HG02870 (cell line): Measurements from ENCODE around the gene SRC.

Experiments used
- ATAC-seq: cut with Tn5 transposase; IDR thresholded peaks from one replicate; pipeline ENCODE4 v1.9.1; 2021; ENCODE audit warnings: mild to moderate bottlenecking, moderate library complexity; ENCODE audit not compliant: unreplicated experiment

The SRC gene

DNA sequence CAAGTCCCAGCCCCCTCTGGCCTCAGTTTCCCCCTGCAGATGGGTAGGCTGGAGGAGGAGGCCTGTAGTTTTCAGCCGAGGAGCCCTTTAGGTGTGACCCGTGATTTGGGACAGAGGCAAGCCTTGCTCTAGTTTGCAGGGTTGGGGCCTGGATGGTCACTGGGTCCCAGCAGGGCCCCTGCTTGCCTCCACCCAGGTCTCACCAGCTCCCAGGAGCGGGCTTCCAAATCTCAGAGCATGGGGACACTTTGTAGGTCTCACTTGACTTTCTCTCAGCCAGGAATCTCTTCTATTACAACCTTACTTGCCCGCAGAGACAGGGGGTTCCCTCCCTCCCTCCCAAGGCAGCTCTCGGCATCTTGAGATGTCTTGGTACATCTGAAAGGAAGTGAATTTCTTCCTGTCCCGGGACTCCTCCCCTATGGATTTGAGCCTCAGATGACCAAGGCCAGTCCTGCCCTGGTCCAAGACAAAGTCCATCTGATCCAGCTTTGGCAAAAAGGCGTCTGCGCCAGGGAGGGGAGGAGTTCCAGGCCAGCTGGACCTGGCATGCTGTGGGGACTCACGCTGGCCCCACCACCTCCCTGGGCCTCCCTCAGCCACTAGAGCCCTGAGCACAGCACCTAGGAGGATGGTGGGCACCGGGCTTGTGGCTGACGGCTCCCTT, 47.4 kb downstream of the SRC start:
- no peak for ATAC-seq

DNA sequence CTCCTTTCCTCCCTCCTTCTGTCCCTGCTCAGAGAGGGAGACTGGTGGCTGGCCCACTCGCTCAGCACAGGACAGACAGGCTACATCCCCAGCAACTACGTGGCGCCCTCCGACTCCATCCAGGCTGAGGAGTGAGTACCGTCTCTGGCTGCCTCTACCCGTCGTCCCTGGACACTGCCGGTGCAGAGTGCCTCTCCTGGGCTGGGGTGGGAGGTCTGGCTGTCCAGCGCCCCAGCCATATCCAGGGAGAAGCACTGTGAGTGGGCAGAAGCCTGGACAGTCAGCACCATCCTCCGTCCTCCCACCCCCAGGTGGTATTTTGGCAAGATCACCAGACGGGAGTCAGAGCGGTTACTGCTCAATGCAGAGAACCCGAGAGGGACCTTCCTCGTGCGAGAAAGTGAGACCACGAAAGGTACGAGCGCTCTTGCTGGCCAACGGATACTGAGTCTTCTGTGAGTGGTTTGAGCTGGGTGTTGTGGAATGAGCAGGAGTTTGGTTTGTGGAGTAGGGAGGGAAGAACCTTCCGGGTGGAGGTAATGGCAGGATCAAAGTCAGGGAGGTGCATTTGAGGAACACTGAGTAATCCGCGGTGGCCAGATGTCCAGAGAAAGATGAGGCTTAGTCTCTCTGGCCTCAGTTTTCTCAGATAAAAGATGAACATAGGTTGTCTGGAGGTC, 48.1 kb downstream of the SRC start:
- no peak for ATAC-seq

DNA sequence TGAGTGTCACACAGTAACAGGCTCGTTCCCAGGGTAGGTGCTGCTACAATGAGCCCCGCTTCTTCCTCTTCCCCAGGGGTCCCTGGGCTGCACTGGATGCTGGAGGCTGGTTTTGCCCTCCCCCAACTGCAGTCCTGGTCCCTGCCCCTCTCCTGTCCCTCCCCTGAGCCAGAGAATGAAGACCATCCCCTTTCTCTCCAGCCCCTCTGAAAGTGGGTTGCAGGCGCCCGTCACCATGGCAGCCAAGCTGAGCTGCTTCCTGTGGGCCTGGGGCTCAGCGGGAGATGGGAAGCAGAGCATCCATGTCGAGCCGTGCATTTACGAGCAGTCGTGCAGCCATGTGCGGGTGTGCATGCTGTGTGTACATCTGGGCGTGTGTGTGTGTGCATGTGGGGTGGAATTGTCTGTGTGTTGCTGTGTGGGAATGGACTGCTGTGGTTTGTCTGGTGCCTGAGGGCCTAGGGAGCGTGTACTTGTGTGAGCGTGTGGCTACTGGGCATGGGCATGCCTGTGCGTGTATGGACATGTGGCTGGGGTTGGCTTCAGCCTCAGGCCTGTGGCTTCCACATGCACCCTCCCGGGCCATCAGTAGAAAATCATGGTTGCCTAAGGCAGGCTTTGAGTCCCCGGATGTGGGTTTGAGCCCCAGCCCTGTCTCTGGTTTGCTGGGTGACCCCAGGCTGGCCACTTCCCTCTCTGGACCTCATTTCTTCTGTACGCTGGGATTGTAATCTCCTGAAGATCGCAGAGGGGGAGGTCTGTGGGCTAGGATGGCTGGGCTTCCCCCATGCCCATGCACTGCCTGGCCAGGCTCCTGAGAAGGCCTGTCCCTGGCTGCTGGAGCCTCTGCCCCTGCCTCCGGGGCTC, 48.8 kb downstream of the SRC start:
- ATAC-seq = no peak

DNA sequence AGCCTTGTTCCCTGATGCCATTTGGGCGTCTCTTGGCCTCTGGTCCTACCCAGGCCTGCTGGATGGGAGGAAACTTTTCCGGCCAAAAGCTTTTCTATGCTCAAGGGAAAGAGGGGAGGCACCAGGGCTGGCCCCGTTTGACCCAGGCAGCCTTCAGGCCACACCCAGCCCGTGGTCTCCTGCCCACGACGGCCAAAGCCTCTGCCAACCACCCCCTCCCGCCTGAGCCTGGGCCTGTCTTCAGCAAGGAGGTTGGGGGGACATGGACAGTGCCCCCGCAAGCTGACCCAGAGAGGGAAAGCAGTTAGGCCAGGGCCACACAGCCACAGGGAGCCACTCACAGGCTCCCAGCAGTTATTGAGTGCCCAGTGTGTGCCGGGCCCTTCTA, 49.5 kb downstream of the SRC start:
- ATAC-seq = no peak

DNA sequence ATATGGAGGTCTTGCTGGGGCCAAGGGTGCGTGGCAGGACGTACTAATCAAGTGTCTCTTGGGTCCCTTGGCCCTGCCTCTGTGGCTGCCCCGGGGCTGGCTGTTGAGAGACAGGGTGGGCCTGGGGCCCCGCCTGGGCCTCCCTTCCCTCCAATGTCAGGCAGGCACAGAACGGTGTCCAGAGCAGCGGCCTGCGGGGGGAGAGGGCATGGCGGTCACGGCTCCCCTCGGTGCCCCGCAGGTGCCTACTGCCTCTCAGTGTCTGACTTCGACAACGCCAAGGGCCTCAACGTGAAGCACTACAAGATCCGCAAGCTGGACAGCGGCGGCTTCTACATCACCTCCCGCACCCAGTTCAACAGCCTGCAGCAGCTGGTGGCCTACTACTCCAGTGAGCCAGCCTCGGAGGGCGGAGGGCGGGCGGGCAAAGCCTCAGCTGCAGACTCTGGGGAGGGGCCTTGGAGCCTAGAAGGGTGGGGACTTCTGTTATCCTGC, 50.0 kb downstream of the SRC start:
- ATAC-seq = no peak

DNA sequence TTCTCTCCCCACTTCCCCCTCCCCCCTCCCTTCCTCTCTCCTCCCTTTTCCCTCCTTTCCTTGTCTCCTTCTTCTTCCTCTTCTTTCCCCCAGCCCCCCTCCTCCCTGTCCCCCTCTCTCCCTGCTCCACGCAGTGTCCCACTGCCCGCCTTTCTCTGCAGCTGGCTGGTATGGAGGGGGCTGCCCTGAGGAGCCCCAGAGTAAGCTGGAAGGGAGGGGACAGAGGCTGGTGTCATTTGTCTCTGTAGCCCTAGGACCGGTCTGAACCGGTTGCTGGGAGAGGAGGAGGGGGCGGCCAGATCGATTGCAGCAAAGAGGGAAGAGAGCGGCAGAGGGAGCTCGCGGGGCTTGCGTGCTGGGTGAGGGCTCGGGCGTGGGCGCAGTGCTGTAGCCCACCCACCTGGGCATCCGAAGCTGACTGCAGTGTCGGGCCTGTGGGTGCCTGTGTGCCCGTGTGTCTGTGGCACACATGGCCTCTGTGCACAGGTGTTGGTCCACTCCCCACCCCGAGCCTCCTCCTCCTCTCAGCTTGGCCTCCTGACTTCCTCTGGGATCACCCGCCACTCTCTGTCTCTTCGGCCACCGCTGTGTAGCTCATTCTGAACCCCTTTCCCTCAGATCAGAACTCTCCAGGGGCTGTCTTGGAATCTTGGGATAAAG, 50.6 kb downstream of the SRC start:
- ATAC-seq = no peak

DNA sequence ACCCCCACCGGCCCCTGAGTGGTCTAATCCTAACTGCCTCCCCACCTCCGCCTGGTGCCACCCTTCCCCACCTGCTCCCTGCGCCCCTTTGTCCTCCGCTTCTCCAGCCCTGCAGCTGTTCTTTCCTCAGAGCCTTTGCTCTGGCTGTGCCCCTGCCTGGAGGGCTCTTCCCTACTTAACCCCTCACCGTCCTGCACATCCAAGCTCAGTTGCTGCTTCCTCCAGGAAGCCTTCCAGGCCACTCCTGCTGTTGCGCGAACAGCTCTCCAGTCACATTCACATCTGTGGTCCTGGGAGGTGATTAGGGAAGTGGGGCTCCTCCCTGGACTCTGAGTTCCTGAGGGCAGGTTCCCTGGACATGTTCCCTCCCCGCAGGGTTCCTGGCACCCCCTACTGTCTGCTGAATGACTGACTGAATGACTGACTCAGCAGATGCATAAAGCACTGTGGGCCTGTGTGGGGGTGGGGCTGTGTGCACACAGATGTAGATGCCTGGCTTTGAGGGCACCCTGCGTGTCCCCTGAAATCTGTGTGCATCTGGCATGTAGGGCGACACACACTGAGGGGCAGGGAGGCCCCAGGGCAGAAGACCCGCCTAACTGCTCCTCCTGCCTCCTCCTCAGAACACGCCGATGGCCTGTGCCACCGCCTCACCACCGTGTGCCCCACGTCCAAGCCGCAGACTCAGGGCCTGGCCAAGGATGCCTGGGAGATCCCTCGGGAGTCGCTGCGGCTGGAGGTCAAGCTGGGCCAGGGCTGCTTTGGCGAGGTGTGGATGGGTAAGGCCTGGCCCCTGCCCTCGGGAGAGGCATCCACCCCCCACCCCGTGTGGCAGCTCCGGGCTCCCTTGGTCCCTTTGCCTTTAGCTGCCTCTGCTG, 51.4 kb downstream of the SRC start:
- no peak for ATAC-seq

DNA sequence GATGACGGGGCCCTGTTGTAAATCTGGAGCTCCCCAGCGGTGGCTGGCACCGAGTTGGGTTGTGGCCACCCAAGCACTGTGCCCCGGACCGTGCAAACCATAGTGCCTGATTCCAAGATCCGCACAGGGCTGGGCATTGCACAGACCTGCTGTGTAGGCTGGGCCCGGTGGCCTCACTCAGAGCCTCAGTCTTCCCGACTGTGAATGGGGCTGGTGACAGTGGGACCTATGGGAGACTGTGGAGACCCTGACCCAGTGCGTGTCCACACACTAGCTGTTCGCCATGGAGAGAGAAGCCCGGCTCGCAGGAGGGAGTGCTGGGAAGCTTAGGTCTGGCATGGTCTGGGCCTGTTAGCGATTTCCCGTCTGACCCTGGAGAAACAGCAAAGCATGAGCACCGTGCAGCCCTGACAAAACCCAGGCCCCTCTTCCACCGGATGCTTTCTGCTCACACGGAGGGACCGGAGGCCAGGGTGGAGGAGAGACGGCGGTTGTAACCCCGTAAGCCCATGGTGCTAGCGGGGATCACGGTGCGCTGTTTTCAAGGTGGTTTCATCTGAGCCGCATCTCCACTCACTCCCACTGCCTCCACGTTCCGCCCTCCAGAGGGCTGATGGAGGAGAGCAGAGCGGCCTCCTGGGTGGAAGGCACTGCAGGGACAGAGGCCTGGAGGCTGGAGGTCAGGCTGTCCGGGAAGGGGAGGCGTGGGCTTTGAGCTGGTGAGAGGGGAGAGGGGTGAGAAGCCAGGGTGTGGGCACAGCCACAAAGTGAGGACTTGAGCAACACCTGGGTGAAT, 52.2 kb downstream of the SRC start:
- ATAC-seq = no peak

DNA sequence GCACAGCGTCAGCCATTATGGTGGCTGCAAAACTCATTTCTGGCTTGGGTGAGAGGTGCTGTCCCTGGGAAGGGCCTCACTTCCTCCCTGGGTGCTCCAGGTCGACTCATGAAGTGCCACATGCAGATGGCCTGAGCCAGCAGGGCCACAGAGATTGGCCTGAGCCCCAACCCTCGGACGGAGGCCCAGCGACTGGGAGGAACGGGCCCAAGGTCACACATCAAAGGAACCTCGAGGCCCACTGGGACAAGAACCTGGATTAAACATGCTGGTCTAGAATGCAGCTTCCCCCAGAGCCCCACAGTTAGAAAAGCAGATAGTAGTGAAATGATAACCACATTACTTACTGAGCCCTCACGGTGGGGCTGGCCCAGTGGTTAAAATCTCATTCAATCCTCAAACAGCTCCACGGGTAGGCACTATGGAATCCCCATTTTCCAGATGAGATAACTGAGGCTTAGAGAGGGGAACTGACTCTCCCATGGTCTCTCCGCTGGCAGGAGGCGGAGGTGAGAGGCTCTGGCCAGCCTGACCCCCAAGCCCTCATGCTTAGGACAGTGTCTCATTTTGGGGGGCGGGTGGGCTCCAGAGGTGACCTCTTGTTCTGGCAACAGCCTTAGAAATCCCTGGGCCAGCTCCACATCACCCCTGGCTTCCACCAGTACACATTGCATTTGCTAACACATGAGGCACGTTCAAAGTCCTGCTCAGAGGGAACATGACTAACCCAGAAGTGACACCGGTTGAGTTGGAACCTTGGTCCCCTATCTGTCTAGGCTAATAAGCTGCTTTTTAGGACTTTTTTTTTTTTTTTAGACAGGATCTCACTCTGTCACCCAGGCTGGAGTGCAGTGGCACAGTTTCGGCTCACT, 53.0 kb downstream of the SRC start:
- no peak for ATAC-seq

DNA sequence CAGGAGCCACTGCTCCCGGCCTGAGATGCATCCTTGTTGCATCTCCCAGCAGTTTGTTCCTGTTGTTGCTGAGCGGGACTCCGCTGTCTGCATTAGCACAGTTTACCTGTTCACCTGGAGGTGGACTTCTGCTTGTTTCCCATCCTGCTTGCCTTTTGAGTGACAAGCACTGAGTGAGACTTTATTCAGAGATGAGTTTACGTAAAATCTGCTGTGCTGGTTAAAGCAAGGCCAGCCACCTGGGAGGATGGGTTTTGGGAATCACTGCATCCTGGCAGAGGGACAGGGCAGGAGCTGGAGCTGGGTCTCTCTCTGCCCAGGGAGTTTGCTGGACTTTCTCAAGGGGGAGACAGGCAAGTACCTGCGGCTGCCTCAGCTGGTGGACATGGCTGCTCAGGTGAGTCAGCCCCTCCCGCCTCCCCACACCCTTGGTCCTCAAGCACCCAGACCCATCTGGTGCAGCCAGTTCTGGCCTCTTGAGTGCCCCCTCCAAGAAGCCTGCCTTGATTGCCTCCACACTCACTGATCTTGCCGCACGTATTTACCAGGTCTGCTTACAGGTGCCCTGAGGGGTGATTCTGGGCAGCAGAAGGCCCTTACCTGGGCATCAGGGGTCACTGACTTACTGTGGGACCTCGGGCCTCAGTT, 55.5 kb downstream of the SRC start:
- ATAC-seq = no peak

DNA sequence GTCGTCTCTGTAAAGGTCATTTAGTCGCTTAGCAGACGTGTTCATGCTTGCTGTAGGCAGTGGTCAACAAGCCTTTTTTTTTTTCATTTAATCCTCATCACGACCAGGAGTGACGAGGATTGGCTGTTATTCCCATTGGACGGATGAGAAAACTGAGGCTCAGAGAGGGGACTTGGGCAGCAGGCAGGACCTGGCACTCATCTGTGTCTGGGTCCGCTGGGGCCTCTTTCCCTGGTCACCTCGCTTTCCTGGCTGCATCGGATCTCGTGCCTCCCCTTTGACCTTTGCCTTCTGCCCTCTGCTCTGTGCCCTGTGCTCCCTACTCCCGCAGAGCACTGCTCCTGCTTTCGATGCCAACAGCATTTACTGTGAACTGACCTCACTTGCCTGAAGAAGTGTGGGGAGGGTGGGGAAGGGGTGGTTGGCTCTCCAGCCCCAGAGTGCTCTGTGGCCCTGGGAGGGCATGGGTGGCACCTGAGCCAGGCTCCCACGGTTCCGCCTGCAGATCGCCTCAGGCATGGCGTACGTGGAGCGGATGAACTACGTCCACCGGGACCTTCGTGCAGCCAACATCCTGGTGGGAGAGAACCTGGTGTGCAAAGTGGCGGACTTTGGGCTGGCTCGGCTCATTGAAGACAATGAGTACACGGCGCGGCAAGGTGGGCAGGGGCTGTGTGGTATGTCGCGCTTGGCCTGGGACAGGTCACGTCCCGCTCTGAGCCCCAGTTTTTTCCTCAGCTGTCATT, 56.2 kb downstream of the SRC start:
- ATAC-seq = no peak

DNA sequence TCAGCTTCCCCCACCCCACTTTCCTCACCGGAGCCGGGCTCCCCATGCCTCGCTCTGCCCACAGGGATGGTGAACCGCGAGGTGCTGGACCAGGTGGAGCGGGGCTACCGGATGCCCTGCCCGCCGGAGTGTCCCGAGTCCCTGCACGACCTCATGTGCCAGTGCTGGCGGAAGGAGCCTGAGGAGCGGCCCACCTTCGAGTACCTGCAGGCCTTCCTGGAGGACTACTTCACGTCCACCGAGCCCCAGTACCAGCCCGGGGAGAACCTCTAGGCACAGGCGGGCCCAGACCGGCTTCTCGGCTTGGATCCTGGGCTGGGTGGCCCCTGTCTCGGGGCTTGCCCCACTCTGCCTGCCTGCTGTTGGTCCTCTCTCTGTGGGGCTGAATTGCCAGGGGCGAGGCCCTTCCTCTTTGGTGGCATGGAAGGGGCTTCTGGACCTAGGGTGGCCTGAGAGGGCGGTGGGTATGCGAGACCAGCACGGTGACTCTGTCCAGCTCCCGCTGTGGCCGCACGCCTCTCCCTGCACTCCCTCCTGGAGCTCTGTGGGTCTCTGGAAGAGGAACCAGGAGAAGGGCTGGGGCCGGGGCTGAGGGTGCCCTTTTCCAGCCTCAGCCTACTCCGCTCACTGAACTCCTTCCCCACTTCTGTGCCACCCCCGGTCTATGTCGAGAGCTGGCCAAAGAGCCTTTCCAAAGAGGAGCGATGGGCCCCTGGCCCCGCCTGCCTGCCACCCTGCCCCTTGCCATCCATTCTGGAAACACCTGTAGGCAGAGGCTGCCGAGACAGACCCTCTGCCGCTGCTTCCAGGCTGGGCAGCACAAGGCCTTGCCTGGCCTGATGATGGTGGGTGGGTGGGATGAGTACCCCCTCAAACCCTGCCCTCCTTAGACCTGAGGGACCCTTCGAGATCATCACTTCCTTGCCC, 57.4 kb downstream of the SRC start:
- ATAC-seq = no peak

DNA sequence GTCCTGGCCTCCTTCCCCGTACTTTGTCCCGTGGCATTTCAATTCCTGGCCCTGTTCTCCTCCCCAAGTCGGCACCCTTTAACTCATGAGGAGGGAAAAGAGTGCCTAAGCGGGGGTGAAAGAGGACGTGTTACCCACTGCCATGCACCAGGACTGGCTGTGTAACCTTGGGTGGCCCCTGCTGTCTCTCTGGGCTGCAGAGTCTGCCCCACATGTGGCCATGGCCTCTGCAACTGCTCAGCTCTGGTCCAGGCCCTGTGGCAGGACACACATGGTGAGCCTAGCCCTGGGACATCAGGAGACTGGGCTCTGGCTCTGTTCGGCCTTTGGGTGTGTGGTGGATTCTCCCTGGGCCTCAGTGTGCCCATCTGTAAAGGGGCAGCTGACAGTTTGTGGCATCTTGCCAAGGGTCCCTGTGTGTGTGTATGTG, 58.5 kb downstream of the SRC start:
- ATAC-seq = no peak

DNA sequence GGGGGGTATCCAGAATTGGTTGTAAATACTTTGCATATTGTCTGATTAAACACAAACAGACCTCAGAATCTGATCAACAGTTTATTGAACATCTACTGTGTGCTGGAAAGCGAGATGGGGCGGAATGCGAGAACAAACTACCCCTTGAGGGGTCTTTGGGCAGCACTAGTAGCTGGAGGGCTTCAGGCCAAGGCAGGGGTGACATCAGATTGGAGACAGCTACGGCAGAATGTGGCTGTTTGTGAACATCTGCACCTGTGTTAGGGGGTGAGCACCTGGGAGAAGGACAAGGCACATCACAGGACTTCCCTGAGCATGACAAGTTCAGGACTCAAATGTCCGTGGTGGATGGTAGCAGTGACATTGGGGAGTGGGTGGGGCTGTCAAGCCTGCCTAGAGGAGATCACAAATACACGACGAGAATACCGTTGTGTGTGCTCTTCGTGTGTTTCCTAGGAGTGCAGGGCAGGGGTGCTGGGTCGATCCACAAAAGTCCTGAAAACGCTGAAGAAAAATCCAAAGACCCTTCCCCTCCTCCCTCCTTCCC, 59.5 kb downstream of the SRC start:
- ATAC-seq = no peak

DNA sequence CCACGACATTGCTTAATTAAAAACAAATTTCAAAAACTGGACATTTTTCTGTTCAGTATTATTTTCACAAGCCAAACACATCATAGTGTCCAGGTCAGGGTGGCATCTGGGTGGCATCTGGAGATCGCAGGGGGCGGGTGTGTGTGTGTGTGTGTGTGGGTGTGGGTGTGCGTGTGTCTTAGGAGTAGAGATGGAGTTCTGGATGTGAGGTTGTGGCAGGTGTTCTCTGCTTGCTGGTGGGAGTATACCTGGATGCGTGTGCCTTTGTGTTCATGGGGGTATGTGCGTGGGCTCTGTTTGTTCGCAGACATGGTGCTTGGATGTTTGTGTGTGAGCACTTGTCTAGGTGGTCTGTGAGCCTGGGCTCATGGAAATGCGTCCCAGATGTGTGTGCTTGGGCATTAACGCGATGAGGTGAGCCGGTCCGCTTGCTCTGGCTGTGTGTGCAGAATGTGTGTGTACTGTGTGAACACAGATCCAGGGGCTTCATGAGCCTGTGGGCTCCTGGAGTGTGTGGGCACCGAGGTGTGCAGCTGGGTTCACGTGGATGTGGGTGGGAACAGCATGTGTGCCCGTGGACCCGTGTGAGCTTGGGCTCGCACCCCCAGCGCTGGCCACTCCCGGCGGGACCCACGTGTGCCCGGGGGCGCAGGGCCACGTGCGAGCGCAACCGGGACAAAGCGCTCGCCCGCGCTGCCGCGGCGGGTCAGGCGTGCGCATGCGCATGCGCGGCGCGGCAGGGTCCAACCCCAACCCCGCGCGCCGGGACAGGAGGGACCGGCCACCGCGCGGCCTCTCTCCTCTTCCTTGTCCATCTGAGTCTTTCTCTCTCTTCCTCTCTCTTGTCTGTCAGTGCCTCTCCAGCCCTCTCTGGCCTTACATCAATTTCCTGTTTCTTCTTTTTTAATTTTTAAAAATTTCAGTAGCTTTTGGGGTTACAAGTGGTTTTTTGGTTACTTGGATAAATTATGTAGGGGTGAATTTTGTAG, 60.4 kb downstream of the SRC start:
- ATAC-seq = no peak
